Keratinocyte (primary cell): ENCODE results near the gene TMEM266.

Source experiments
- CTCF ChIP-seq, 3 experiments: IDR thresholded peaks in 1 of 3; conservative IDR thresholded peaks in 1 of 3; optimal IDR thresholded peaks in 1 of 3; 2 replicates in 2 of 3; 3 replicates in 1 of 3; pipeline versions ENCODE3 to v1.5.1; 2011; ENCODE audit warnings: low read length in 3 of 3, mild to moderate bottlenecking in 3 of 3, moderate library complexity in 2 of 3, control low read depth in 1 of 3, inconsistent platforms in 1 of 3; ENCODE audit not compliant: insufficient read depth in 2 of 3; ENCODE audit errors: extremely low read depth in 1 of 3
- EZH2 ChIP-seq: IDR thresholded peaks from one replicate; pipeline ENCODE4 v1.6.1; 2012; ENCODE audit warnings: inconsistent platforms, mild to moderate bottlenecking, low read length, moderate library complexity

GRCh38 chr15:76147906-76148570, 88.3 kb downstream of the TMEM266 start:
- peak; percentile 96 to 97 (median 96) for TF ChIP-seq CTCF (optimal IDR thresholded peaks at IDR 0.05 in 1 of 3, IDR thresholded peaks at IDR 0.05 in 1 of 3, conservative IDR thresholded peaks at IDR 0.05 in 1 of 3; ENCODE audit: extremely low read depth in 1 of 3, insufficient read depth in 2 of 3, low read length in 3 of 3)
- TF ChIP-seq EZH2: no peak
